ENCODE measurements around the gene GNA15.

DNA sequence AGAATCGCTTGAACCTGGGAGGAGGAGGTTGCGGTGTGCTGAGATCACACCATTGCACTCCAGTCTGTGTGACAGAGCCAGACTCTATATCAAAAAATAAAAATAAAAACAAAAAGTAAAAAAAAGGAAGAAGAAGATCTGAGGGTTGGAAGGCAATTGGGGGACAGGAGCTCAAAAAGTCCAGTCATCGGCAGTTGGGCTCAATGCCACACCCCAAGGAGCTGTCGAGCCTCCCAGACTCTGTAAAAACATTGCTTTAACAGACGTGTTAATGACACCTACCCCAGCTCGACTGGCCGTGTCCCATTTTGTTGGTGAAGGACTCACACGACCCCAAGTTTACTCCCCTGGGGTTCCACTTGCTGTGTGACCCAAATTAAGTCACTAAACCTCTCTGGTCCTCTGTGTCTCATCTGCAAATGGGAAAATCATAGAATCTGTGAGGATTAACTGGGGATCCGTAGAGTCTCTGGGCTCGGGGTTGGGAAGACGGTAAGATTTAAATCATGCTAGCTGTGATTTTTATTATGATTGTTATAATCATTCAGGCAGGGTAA, 7.0 kb downstream of the GNA15 start:
- TF ChIP-seq CTCF (IDR thresholded peaks at IDR 0.05) = no peak
- TF ChIP-seq POLR2A (IDR thresholded peaks at IDR 0.05) = no peak
